GM19035 (cell line): ENCODE results near the gene RRAD.

Source experiments
- ATAC-seq: cut with Tn5 transposase; IDR thresholded peaks from one replicate; pipeline ENCODE4 v1.9.1; 2021; ENCODE audit not compliant: unreplicated experiment

The RRAD gene

GRCh38 chr16:66886321-66886720 is 39.0 kb downstream of the RRAD start:
- ATAC-seq = no peak

DNA sequence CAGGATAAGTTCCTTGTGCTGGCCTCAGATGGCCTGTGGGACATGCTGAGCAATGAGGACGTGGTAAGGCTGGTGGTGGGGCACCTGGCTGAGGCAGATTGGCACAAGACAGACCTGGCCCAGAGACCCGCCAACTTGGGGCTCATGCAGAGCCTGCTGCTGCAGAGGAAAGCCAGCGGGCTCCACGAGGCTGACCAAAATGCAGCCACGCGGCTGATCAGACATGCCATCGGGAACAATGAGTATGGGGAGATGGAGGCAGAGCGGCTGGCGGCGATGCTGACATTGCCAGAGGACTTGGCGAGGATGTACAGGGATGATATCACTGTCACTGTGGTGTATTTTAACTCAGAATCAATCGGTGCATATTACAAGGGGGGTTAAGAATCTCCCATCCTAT is 39.8 kb downstream of the RRAD start:
- ATAC-seq = no peak

- ATAC-seq = no peak
These were observed 42.6 kb downstream of the RRAD start for GRCh38 chr16:66882702-66883101.

DNA sequence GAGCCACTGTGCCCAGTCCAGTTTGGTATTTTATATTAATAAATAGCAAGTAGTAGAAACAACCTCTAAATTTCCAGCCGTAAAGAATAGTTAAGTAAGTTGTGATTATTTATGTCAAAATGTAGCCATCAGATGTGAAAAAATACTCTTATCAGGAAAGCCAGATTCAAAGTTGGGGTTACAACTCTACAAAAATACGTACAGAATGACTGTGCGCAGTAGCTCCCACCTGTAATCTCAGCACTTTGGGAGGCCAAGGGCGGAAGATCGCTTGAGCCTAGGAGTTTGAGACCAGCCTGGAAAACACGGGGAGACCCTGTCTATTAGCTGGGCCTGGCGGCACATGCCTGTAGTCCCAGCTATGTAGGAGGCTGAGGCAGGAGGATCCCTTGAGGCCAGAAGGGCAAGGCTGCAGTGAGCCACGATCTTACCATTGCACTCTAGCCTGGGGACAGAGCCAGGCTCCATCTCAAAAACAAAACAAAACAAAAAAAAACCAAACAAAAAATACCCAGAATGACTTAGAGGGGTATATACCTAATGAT is 43.3 kb downstream of the RRAD start:
- no peak for ATAC-seq

- ATAC-seq = no peak
These were observed 43.8 kb downstream of the RRAD start for GRCh38 chr16:66881560-66881959.

DNA sequence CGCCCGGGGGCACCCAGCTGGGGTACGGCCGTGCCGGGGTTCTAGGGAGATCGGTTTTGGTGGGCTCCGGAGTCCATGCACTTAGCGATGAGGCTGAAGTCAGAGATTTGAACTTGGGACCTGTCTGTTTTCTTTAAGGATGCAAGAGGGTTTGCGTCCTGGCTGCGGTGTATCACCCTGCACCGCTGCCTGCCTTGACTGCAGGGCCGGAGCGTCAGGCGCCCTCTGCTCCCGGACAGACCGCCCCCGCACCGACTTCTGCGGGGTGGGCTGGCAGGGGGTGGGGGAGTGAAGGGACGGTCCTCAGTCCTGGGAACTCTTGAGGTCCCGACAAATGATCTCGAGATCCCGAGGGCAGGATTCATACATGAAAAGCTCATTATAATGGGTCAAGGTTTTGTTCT is 44.3 kb downstream of the RRAD start:
- ATAC-seq = no peak

DNA sequence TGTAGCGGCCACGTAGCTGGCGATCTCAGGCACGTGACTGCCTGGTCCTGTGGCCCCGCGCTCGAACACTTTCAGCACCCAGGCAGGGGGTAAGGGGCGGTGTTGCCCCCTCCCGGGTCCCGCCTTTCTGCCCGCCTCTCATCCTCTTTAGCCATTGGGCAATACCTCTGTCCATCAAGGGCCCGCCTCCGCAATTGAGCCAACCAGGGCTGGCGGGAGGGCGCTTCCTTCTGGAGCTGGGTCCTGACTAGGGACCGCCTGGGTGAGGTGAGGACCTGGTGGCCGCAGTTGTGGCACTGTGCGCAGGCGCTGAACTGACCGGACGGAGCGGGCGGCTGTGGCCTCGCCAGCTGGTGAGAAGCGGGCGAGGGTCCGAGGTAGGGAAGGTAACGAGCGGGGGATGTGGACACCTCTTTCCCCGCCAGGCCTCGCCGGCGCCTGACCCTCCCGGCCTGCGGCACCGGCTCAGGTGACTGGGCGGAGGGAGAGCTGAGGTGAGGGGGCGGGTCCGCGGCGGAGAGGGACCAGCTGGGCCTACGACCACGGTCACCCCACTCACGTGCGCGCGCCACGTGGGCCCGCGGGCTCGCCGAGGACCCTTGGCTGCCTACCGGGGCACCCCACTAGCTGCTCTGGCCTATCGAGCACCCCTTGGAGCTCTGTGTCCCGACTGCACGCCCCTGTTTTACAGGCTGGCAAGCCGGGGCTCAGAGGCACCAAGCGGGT is 44.9 kb downstream of the RRAD start, which contains the start of gene PDP2:
Gene PDP2, plus strand, starts transcription at position 228 of the 726 bp plus-strand sequence. CDS start 3,770 bp downstream, outside the sequence.
- peak; percentile 97 for ATAC-seq

GRCh38 chr16:66878067-66878466 is 47.3 kb downstream of the RRAD start:
- no peak for ATAC-seq

DNA sequence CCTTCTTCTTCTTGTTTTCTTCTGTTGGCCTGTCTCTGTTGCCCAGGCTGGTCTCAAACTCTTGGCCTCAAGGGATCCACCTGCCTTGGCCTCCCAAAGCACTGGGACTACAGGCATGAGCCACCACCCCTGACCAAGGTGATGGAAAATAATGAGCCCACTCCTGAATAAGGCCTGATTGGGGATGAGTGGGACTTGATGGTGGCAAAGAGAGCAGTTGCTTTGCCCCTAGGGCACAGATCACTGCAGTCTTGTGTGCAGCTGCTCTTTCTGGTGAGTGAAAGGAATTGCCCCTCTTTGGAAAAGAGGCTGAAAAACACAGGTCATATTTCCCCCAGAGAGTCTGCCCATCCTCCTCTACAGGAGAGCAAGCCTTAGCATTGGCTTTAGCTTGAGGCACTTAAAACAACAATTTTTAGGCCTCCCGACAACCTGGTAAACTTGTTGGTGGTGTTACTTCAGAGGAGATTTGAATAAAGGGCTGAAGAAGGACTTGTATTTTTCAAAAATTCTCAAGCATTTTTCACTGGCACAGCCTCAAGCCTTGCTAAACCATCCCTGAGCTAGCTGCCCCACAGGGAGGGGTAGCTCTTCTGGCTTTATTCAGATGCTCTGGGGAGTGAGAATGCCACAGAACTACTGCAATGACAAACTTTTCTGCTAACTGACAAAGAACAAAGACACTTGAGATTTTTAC is 51.1 kb downstream of the RRAD start:
- no peak for ATAC-seq

DNA sequence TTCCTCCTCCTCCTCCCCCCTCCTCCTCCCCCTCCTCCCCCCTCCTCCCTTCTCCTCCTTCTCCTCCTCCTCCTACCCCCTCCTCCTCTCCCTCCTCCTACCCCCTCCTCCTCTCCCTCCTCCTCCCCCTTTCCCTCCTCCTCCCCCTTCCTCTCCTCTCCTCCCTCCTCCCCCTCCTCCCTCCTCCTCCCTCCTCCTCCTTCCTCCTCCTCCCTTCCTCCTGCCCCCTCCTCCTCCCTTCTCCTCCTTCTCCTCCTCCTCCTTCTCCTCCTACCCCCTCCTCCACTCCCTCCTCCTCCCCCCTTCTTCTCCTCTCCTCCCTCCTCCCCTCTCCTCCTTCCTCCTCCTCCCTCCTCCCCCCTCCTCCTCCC is 51.7 kb downstream of the RRAD start:
- no peak for ATAC-seq

- ATAC-seq = peak; percentile 82
These were observed 52.2 kb downstream of the RRAD start for GRCh38 chr16:66872943-66873684.

- ATAC-seq = no peak
These were observed 52.8 kb downstream of the RRAD start for GRCh38 chr16:66872559-66872942.

GRCh38 chr16:66871840-66872239 is 53.5 kb downstream of the RRAD start:
- ATAC-seq = no peak
